ENCODE measurements around the gene TBPL1. TPM values are rescaled to one million over a fixed set of nuclear protein-coding genes. Genes with fewer than 3 reads are reported as not detected.

TBPL1 gene
- total RNA-seq, 4 donors from 2014 or later: 4.4 to 30.6 (median 19.7) TPM

DNA sequence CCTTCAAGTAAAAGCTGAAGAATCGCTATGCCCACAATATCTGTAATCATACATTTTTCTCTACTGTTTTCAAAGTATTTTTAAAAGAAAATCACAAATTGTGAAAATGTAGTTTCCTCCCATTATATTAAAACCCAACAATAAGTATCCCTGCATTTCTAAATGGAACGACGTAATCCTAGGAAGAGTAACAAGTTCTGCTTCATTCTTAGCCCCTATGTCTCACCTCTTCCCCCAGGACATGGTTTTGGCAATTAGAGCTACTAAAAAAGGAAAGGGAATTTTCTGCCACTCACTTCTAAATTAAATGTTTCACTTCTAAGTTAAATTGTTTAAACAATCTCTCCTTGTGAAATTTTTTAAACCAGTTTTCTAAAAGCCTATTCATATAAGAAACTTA lies 47.4 kb downstream of the TBPL1 start:
- Histone ChIP-seq H3K27ac (no peak overlapping the region), H3K4me1 (no peaks in the 10 kb centered on the region)
- TF ChIP-seq POLR2A (IDR thresholded peaks at IDR 0.05): no peak
- TF ChIP-seq, protein P1, sequence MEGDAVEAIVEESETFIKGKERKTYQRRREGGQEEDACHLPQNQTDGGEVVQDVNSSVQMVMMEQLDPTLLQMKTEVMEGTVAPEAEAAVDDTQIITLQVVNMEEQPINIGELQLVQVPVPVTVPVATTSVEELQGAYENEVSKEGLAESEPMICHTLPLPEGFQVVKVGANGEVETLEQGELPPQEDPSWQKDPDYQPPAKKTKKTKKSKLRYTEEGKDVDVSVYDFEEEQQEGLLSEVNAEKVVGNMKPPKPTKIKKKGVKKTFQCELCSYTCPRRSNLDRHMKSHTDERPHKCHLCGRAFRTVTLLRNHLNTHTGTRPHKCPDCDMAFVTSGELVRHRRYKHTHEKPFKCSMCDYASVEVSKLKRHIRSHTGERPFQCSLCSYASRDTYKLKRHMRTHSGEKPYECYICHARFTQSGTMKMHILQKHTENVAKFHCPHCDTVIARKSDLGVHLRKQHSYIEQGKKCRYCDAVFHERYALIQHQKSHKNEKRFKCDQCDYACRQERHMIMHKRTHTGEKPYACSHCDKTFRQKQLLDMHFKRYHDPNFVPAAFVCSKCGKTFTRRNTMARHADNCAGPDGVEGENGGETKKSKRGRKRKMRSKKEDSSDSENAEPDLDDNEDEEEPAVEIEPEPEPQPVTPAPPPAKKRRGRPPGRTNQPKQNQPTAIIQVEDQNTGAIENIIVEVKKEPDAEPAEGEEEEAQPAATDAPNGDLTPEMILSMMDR (IDR thresholded peaks at IDR 0.05): no peak

GRCh38 chr6:134002821-134003220 lies 49.8 kb downstream of the TBPL1 start:
- Histone ChIP-seq H3K36me3 (no peaks in the 10 kb centered on the region), H3K4me3 (no peak overlapping the region), H3K4me1 (no peaks in the 10 kb centered on the region), H3K27ac (no peak overlapping the region), H3K9me3 (no peaks in the 10 kb centered on the region), H3K27me3 (no peaks in the 10 kb centered on the region)
- intact Hi-C loops (cut with DNase I; ENCODE audit: low total_unique reads): no loop called here
- no peak for TF ChIP-seq POLR2A (IDR thresholded peaks at IDR 0.05)
- TF ChIP-seq, protein P1 (IDR thresholded peaks at IDR 0.05): no peak
- DNase-seq: no peak

More for the DNA sequence above, 47.4 kb downstream of the TBPL1 start:
- H3K9me3 ChIP-seq: no peaks in the 10 kb centered on the region
- no peak for DNase-seq
- no peak overlapping the region for H3K4me3 ChIP-seq
- no peaks in the 10 kb centered on the region for H3K36me3 ChIP-seq
- intact Hi-C loops (cut with DNase I; ENCODE audit: low total_unique reads): no loop called here
- no peaks in the 10 kb centered on the region for H3K27me3 ChIP-seq

DNA sequence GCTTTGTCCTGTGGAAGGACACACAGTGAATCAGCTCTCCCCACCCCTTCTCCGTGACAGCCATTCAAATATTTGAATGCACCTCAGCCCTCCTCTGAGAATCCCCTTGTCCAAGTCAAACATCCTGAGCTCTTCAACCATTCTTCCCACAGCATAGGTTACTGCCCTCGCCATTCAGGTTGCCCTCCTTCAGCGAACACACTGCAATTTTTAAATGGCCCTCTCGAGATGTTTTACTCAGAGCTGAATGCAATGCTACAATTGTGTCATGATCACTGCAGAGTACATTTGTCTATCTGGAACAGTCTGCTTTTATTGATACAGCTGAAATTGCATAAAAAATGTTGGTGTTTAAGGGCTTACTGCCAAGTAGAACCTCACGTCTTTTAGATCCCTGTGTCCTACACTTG lies 50.5 kb downstream of the TBPL1 start:
- no peak for TF ChIP-seq POLR2A (IDR thresholded peaks at IDR 0.05)
- TF ChIP-seq, protein P1 (IDR thresholded peaks at IDR 0.05): no peak
- H3K27ac ChIP-seq: no peak overlapping the region
- H3K4me1 ChIP-seq: no peaks in the 10 kb centered on the region
- no peaks in the 10 kb centered on the region for H3K36me3 ChIP-seq
- H3K9me3 ChIP-seq: no peaks in the 10 kb centered on the region
- DNase-seq: no peak
- H3K4me3 ChIP-seq: no peak overlapping the region
- intact Hi-C loops (cut with DNase I; ENCODE audit: low total_unique reads): no loop called here
- no peaks in the 10 kb centered on the region for H3K27me3 ChIP-seq

DNA sequence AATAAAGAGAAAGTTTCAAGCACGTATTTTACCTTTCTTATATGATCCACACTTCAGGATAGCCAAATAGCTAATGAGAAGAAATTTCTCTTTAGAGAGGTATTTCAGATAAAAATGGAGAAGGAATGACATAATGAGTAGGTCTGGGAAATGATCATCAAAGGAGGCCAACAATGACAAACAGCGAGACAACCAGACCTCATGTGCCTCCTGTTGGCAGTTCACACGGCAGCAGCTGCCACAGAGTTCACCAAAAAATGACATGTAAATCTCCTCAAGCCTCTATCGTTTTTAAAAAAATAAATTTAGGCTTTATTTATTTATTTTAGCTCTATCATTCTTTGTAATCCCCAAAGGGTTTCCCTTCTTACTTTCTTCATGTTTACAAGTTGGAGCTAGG lies 51.7 kb downstream of the TBPL1 start:
- Histone ChIP-seq H3K4me1 (no peaks in the 10 kb centered on the region), H3K27ac (no peak overlapping the region), H3K27me3 (no peaks in the 10 kb centered on the region), H3K36me3 (no peaks in the 10 kb centered on the region), H3K4me3 (no peak overlapping the region), H3K9me3 (no peaks in the 10 kb centered on the region)
- TF ChIP-seq POLR2A (IDR thresholded peaks at IDR 0.05): no peak
- TF ChIP-seq, protein P1 (IDR thresholded peaks at IDR 0.05): no peak
- intact Hi-C loops (cut with DNase I; ENCODE audit: low total_unique reads): no loop called here
- DNase-seq: no peak

DNA sequence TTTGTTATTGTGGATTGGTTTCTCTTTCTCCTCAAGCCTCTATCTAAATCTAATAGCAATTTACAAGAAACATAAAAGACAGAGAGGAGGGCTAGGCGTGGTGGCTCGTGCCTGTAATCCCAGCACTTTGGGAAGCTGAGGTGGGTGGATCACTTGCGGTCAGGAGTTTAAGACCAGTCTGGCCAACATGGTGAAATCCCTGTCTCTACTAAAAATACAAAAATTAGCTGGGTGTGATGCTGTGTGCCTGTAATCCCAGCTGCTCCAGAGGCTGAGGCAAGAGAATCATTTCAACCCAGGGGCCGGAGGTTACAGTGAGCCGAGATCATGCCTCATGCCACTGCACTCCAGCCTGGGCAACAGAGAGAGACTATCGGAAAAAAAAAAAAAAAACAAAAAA lies 52.8 kb downstream of the TBPL1 start:
- intact Hi-C loops (cut with DNase I; ENCODE audit: low total_unique reads): no loop called here
- Histone ChIP-seq H3K9me3 (no peaks in the 10 kb centered on the region), H3K27me3 (no peaks in the 10 kb centered on the region), H3K4me1 (no peaks in the 10 kb centered on the region), H3K27ac (no peak overlapping the region), H3K36me3 (no peaks in the 10 kb centered on the region), H3K4me3 (no peak overlapping the region)
- DNase-seq: no peak
- TF ChIP-seq, protein P1 (IDR thresholded peaks at IDR 0.05): no peak
- no peak for TF ChIP-seq POLR2A (IDR thresholded peaks at IDR 0.05)

Data from uterus (tissue), 4 donors.